Astrocyte (in vitro differentiated cells and primary cell): Measurements from ENCODE around the gene XRCC5. TPM values are rescaled to one million over a fixed set of nuclear protein-coding genes. Genes with fewer than 3 reads are reported as not detected.

Experiments
- DNase-seq: peaks from one replicate; pipeline ENCODE4 v3.0.0-alpha.2; 2010; ENCODE audit warnings: low read depth
- FAIRE-seq: peaks from 2 replicates; lab custom pipeline; 2011; peaks lifted over from hg19 to GRCh38; lab: Jason Lieb, UNC
- H2AFZ ChIP-seq: 2 replicates; pipeline ENCODE4 v1.6.0; 2012; ENCODE audit warnings: low read depth, low read length, inconsistent platforms
- H3K27ac ChIP-seq: 2 replicates; pipeline ENCODE4 v1.5.1; 2011; ENCODE audit warnings: low read depth, low read length, inconsistent platforms
- H3K27me3 ChIP-seq: 2 replicates; pipeline ENCODE4 v1.6.0; 2011; ENCODE audit warnings: low read length, inconsistent platforms; ENCODE audit not compliant: insufficient read depth
- H3K36me3 ChIP-seq: 2 replicates; pipeline ENCODE4 v1.5.1; 2011; ENCODE audit warnings: low read length, inconsistent platforms; ENCODE audit not compliant: insufficient read depth
- H3K4me1 ChIP-seq: 2 replicates; pipeline ENCODE4 v1.5.1; 2011; ENCODE audit warnings: low read length, inconsistent platforms; ENCODE audit not compliant: insufficient read depth
- H3K4me2 ChIP-seq: 2 replicates; pipeline ENCODE4 v1.6.0; 2012; ENCODE audit warnings: low read length, inconsistent platforms
- H3K4me3 ChIP-seq: 2 replicates; pipeline ENCODE4 v1.5.1; 2011; ENCODE audit warnings: low read depth, mild to moderate bottlenecking, low read length, inconsistent platforms; ENCODE audit not compliant: insufficient read depth
- H3K79me2 ChIP-seq: 2 replicates; pipeline ENCODE4 v1.6.0; 2012; ENCODE audit warnings: mild to moderate bottlenecking, low read length, inconsistent platforms; ENCODE audit not compliant: insufficient read depth
- H3K9ac ChIP-seq: 2 replicates; pipeline ENCODE4 v1.6.0; 2012; ENCODE audit warnings: mild to moderate bottlenecking, low read length, inconsistent platforms
- H3K9me3 ChIP-seq: 2 replicates; pipeline ENCODE4 v1.5.1; 2012; ENCODE audit warnings: low read depth, mild to moderate bottlenecking, low read length, inconsistent platforms; ENCODE audit not compliant: insufficient read depth
- H4K20me1 ChIP-seq: 2 replicates; pipeline ENCODE4 v1.6.0; 2012; ENCODE audit warnings: low read length, inconsistent platforms; ENCODE audit not compliant: insufficient read depth
- H3K27ac Mint-ChIP-seq: one replicate; pipeline ENCODE4 v1.8.0; 2021; ENCODE audit warnings: mild to moderate bottlenecking, mixed read lengths; ENCODE audit not compliant: unreplicated experiment
- H3K27me3 Mint-ChIP-seq: one replicate; pipeline ENCODE4 v1.8.0; 2021; ENCODE audit warnings: low read depth, mixed read lengths; ENCODE audit not compliant: unreplicated experiment
- H3K36me3 Mint-ChIP-seq: one replicate; pipeline ENCODE4 v1.8.0; 2021; ENCODE audit warnings: low read depth, mixed read lengths; ENCODE audit not compliant: unreplicated experiment
- H3K4me1 Mint-ChIP-seq: one replicate; pipeline ENCODE4 v1.8.0; 2021; ENCODE audit warnings: low read depth, mixed read lengths; ENCODE audit not compliant: unreplicated experiment
- H3K4me3 Mint-ChIP-seq: one replicate; pipeline ENCODE4 v1.8.0; 2021; ENCODE audit warnings: mild to moderate bottlenecking, moderate library complexity, mixed read lengths; ENCODE audit not compliant: unreplicated experiment
- H3K9me3 Mint-ChIP-seq: one replicate; pipeline ENCODE4 v1.8.0; 2021; ENCODE audit warnings: mild to moderate bottlenecking, mixed read lengths; ENCODE audit not compliant: unreplicated experiment
- EZH2 ChIP-seq: IDR thresholded peaks from 2 replicates; pipeline ENCODE4 v1.6.1; 2012; ENCODE audit warnings: mild to moderate bottlenecking, low read length, inconsistent platforms; ENCODE audit not compliant: insufficient read depth
- total RNA-seq: library from RNA; stranded (reverse); gene quantifications from 2 replicates; pipeline ENCODE4 v1.2.1, GENCODE V29; 2021
- TF ChIP-seq, protein P1 (sequence below): IDR thresholded peaks from 2 replicates; pipeline ENCODE4 v1.5.1; 2011; ENCODE audit warnings: low read depth, mild to moderate bottlenecking, inconsistent platforms, low read length, moderate library complexity; ENCODE audit not compliant: insufficient read depth

The XRCC5 gene
- total RNA-seq, 1 donor from 2014 or later: 249 TPM

DNA sequence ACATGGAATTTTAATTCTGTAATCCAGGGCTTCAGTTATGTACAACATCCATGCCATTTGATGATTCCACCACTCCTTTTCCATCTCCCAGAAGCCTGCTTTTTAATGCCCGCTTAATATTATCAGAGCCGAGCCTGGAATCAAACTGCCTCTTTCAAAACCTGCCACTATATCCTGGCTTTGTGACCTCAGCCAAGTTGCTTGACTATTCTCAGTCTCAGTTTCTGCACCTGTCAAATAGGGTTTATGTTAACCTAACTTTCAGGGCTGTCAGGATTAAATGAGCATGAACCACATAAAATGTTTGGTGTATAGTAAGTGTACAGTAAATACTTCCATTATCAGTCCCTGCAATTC, 108.7 kb downstream of the XRCC5 start:
- Histone ChIP-seq H3K27ac (peak overlapping the region; percentile 42), H3K4me3 (no peak overlapping the region), H3K79me2 (no peaks in the 10 kb centered on the region), H3K4me1 (peaks cover 37% of the 10 kb centered on the region), H3K4me2 (peak overlapping the region; percentile 65), H4K20me1 (no peaks in the 10 kb centered on the region), H3K9me3 (no peaks in the 10 kb centered on the region), H3K9ac (peak overlapping the region; percentile 12), H2AFZ (no peak overlapping the region), H3K36me3 (no peaks in the 10 kb centered on the region), H3K27me3 (no peaks in the 10 kb centered on the region)
- peaks cover 11% of the 10 kb centered on the region for H3K36me3 Mint-ChIP-seq
- no peak overlapping the region for H3K4me3 Mint-ChIP-seq
- DNase-seq (no peak), FAIRE-seq (no peak)
- no peaks in the 10 kb centered on the region for H3K27me3 Mint-ChIP-seq
- peak overlapping the region; percentile 87 for H3K27ac Mint-ChIP-seq
- TF ChIP-seq, protein P1, sequence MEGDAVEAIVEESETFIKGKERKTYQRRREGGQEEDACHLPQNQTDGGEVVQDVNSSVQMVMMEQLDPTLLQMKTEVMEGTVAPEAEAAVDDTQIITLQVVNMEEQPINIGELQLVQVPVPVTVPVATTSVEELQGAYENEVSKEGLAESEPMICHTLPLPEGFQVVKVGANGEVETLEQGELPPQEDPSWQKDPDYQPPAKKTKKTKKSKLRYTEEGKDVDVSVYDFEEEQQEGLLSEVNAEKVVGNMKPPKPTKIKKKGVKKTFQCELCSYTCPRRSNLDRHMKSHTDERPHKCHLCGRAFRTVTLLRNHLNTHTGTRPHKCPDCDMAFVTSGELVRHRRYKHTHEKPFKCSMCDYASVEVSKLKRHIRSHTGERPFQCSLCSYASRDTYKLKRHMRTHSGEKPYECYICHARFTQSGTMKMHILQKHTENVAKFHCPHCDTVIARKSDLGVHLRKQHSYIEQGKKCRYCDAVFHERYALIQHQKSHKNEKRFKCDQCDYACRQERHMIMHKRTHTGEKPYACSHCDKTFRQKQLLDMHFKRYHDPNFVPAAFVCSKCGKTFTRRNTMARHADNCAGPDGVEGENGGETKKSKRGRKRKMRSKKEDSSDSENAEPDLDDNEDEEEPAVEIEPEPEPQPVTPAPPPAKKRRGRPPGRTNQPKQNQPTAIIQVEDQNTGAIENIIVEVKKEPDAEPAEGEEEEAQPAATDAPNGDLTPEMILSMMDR: no peak
- TF ChIP-seq EZH2: no peak
- H3K9me3 Mint-ChIP-seq: no peaks in the 10 kb centered on the region
- H3K4me1 Mint-ChIP-seq: peaks cover 43% of the 10 kb centered on the region

DNA sequence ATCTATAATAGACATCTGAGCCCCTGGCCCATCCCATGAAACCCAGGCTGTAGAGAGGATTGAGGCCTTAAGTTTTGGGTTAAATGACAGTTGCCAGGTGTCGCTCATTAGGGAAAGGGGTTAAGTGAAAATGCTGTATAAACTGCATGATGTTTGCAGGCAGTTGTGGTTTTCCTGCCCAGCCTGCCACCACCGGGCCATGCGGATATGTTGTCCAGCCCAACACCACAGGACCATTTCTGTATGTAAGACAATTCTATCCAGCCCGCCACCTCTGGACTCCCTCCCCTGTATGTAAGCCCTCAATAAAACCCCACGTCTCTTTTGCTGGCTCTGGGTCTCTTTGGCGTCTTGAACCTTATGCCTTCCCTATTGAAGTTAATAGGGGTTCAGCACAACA, 110.7 kb downstream of the XRCC5 start:
- FAIRE-seq (no peak), DNase-seq (no peak)
- H3K4me2 ChIP-seq: no peak overlapping the region
- Mint-ChIP-seq H3K4me3 (no peak overlapping the region), H3K27ac (no peak overlapping the region), H3K27me3 (no peaks in the 10 kb centered on the region), H3K4me1 (peaks cover 41% of the 10 kb centered on the region), H3K36me3 (peaks cover 11% of the 10 kb centered on the region), H3K9me3 (no peaks in the 10 kb centered on the region)
- no peak overlapping the region for H2AFZ ChIP-seq
- H3K4me1 ChIP-seq: peaks cover 43% of the 10 kb centered on the region
- no peak overlapping the region for H3K27ac ChIP-seq
- no peaks in the 10 kb centered on the region for H3K9me3 ChIP-seq
- H3K4me3 ChIP-seq: no peak overlapping the region
- H3K9ac ChIP-seq: no peak overlapping the region
- TF ChIP-seq, protein P1: no peak
- TF ChIP-seq EZH2: no peak
- no peaks in the 10 kb centered on the region for H4K20me1 ChIP-seq
- H3K27me3 ChIP-seq: no peaks in the 10 kb centered on the region
- H3K36me3 ChIP-seq: no peaks in the 10 kb centered on the region
- no peaks in the 10 kb centered on the region for H3K79me2 ChIP-seq

DNA sequence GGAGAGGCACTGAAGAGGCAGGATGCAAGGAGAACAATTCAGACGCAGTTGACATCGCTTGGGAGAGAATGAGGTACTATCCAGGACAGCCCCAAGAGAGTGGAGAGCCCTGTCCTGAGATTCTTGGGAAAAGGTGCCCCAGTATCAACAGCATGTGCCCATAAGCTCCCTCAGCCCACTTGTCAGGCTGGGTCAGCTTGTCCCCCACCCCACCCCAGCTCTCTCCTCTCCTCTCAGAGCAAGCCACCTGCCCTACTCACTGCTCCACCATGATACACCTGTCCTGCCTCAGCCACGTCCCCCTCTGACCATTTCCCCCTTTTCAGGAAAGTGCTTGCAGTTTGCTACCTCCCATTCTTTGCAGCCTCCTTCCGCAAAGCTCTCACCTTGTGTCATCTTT, 111.8 kb downstream of the XRCC5 start:
- H3K27ac Mint-ChIP-seq: no peak overlapping the region
- no peak for FAIRE-seq

More for the DNA sequence above, 111.8 kb downstream of the XRCC5 start:
- no peaks in the 10 kb centered on the region for H3K36me3 ChIP-seq
- no peaks in the 10 kb centered on the region for H3K27me3 ChIP-seq
- TF ChIP-seq, protein P1: no peak
- TF ChIP-seq EZH2: no peak
- Mint-ChIP-seq H3K4me3 (peak overlapping the region; percentile 11), H3K36me3 (peaks cover 11% of the 10 kb centered on the region), H3K4me1 (peaks cover 41% of the 10 kb centered on the region), H3K9me3 (no peaks in the 10 kb centered on the region), H3K27me3 (no peaks in the 10 kb centered on the region)
- H2AFZ ChIP-seq: no peak overlapping the region
- H3K4me3 ChIP-seq: no peak overlapping the region
- no peaks in the 10 kb centered on the region for H3K79me2 ChIP-seq
- no peak overlapping the region for H3K9ac ChIP-seq
- peaks cover 43% of the 10 kb centered on the region for H3K4me1 ChIP-seq
- no peak for DNase-seq
- H3K27ac ChIP-seq: no peak overlapping the region
- H3K4me2 ChIP-seq: no peak overlapping the region
- no peaks in the 10 kb centered on the region for H4K20me1 ChIP-seq
- no peaks in the 10 kb centered on the region for H3K9me3 ChIP-seq
